Upper lobe of left lung (tissue), 6 donors: Measurements from ENCODE around the gene CCL11. TPM values are rescaled to one million over a fixed set of nuclear protein-coding genes. Genes with fewer than 3 reads are reported as not detected.

Experiments
- ATAC-seq, 2 donors: fragments of 200-7000 bp; cut with Tn5 transposase; one replicate each; pipeline ENCODE4 v1.9.1; 2022; ENCODE audit warnings: mild to moderate bottlenecking in 2 of 2, moderate library complexity in 2 of 2; ENCODE audit not compliant: low FRiP score in 2 of 2
- DNase-seq, 2 donors: peaks; one replicate each; pipeline ENCODE4 v3.0.0-alpha.2; 2019 to 2020
- H3K27ac ChIP-seq, 4 donors: fragments of 200-600 bp; sonication (generic); one replicate each; pipeline ENCODE4 v1.5.1; 2016 to 2019
- H3K27me3 ChIP-seq, 4 donors: fragments of 200-600 bp; sonication (generic); one replicate each; pipeline ENCODE4 v1.5.1; 2017 to 2019
- H3K36me3 ChIP-seq, 4 donors: fragments of 200-600 bp; sonication (generic); one replicate each; pipeline ENCODE4 v1.5.1; 2016 to 2019
- H3K4me1 ChIP-seq, 4 donors: fragments of 200-600 bp; sonication (generic); one replicate each; pipeline ENCODE4 v1.5.1; 2018 to 2019
- H3K4me3 ChIP-seq, 4 donors: fragments of 200-600 bp; sonication (generic); one replicate each; pipeline ENCODE4 v1.5.1; 2017 to 2019; ENCODE audit warnings: mild to moderate bottlenecking in 2 of 4, moderate library complexity in 1 of 4
- H3K9me3 ChIP-seq, 4 donors: fragments of 200-600 bp; sonication (generic); one replicate each; pipeline ENCODE4 v1.5.1; 2018 to 2019
- EP300 ChIP-seq, 4 donors: sonication (generic); formaldehyde crosslinking; IDR thresholded peaks; one replicate each; pipeline ENCODE4 v1.5.1; 2017; ENCODE audit warnings: antibody characterized with exemption in 4 of 4, control low read depth in 2 of 4
- POLR2A ChIP-seq, 4 donors: fragments of 450-650 bp; IDR thresholded peaks; one replicate each; pipeline ENCODE4 v1.5.1; 2016 to 2017; ENCODE audit warnings: antibody characterized with exemption in 4 of 4, mild to moderate bottlenecking in 2 of 4
- POLR2AphosphoS5 ChIP-seq, 2 donors: sonication (generic); formaldehyde crosslinking; IDR thresholded peaks; one replicate each; pipeline ENCODE4 v1.5.1; 2017; ENCODE audit warnings: antibody characterized with exemption in 2 of 2
- WGBS, 2 donors: methylation state at CpG; one replicate each; pipeline ENCODE4 v1.1.5; 2017 to 2018; 5-methylcytosine and 5-hydroxymethylcytosine counted together
- total RNA-seq, 6 donors: library from RNA; depleted of rRNA in 4 of 6; stranded (reverse); fragments of >200 nt in 4 of 6; gene quantifications; one replicate each; pipeline versions ENCODE4 v1.1.0 to v1.2.1, GENCODE V29; 2016 to 2021
- TF ChIP-seq, protein P1 (sequence below), 6 experiments: fragments of 450-650 bp in 4 of 6; fragments of 200-600 bp in 2 of 6; sonication (generic) in 2 of 6; IDR thresholded peaks; one replicate each; pipeline ENCODE4 v1.5.1; 2016 to 2019; ENCODE audit warnings: antibody characterized with exemption in 6 of 6
- donor health status: DM: no; HTN: no; CAD: no; lungs with moderate emphysema.
- donor health status: DM: no; HTN: yes; CAD: no; lungs with severe emphysema.

Gene CCL11
- total RNA-seq, 6 donors from 2014 or later: 1.2 TPM; not detected in 5

- Histone ChIP-seq H3K9me3 (no peaks in the 10 kb centered on the region), H3K27ac (no peak overlapping the region), H3K36me3 (no peaks in the 10 kb centered on the region), H3K4me1 (peaks cover 3 to 11% (median 8%) of the 10 kb centered on the region in 4 donors), H3K4me3 (no peak overlapping the region), H3K27me3 (no peaks in the 10 kb centered on the region)
- WGBS, 2 donors: 69 to 75% methylated on average over 3 of the region's 3 CpGs
- TF ChIP-seq, protein P1, sequence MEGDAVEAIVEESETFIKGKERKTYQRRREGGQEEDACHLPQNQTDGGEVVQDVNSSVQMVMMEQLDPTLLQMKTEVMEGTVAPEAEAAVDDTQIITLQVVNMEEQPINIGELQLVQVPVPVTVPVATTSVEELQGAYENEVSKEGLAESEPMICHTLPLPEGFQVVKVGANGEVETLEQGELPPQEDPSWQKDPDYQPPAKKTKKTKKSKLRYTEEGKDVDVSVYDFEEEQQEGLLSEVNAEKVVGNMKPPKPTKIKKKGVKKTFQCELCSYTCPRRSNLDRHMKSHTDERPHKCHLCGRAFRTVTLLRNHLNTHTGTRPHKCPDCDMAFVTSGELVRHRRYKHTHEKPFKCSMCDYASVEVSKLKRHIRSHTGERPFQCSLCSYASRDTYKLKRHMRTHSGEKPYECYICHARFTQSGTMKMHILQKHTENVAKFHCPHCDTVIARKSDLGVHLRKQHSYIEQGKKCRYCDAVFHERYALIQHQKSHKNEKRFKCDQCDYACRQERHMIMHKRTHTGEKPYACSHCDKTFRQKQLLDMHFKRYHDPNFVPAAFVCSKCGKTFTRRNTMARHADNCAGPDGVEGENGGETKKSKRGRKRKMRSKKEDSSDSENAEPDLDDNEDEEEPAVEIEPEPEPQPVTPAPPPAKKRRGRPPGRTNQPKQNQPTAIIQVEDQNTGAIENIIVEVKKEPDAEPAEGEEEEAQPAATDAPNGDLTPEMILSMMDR (IDR thresholded peaks at IDR 0.05): peak in 4 of 6 experiments; percentile 19 to 60 (median 53)
- TF ChIP-seq EP300 (IDR thresholded peaks at IDR 0.05) (no peak), POLR2AphosphoS5 (IDR thresholded peaks at IDR 0.05) (no peak), POLR2A (IDR thresholded peaks at IDR 0.05) (no peak)
- ATAC-seq (peak in 1 of 2 donors; percentile 73), DNase-seq (no peak)
These were observed 20.9 kb downstream of the CCL11 start for GRCh38 chr17:34306466-34306865.

DNA sequence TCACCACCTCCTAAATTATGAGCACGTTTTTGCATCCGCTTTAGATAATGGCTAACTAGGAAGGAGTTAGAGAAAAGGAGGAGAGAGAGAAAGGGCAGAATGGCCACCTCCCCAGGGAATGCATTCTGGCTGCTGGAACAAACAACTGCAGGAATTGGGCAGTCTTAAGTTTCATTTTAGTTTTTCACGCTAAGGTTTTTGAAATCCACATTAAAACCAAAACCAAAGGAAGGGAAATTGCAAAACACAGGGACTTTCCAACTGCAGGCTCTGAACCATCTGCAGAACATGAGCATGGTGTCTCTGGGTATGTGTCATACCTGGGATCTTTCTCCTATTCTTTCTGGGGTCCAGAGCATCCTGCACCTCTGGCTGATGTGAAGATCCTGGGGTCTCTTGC is 21.6 kb downstream of the CCL11 start:
- ATAC-seq: peak in 1 of 2 donors; percentile 32
- WGBS, 2 donors: 37 to 45% methylated on average over 3 of the region's 3 CpGs
- TF ChIP-seq, protein P1 (IDR thresholded peaks at IDR 0.05): no peak
- TF ChIP-seq POLR2AphosphoS5 (IDR thresholded peaks at IDR 0.05): no peak
- TF ChIP-seq EP300 (IDR thresholded peaks at IDR 0.05): no peak
- no peak for TF ChIP-seq POLR2A (IDR thresholded peaks at IDR 0.05)
- Histone ChIP-seq H3K9me3 (no peaks in the 10 kb centered on the region), H3K36me3 (no peaks in the 10 kb centered on the region), H3K27me3 (no peaks in the 10 kb centered on the region), H3K4me1 (peaks cover 3 to 11% (median 8%) of the 10 kb centered on the region in 4 donors), H3K4me3 (no peak overlapping the region), H3K27ac (no peak overlapping the region)
- DNase-seq: no peak

DNA sequence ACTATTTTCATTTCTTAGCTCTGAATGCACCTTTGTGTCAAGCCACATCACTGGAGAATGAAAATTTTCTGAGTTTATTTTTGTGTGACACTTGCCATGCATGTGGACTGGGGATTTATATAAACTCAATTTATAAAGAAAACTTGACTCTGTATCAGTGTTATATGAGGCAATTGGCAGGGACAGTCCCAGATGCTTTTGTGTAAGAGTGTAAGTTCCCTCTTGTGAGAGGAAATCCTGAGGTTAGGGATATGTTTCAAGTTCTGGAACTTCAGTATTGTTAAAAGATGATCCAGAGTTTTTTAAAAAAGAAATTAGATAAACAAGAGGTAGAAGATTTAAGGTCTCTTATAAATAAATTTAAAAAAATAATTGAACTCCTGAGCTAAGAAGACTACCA is 22.8 kb downstream of the CCL11 start:
- Histone ChIP-seq H3K36me3 (no peaks in the 10 kb centered on the region), H3K4me1 (peaks cover 3 to 11% (median 8%) of the 10 kb centered on the region in 4 donors), H3K27me3 (no peaks in the 10 kb centered on the region), H3K4me3 (no peak overlapping the region), H3K9me3 (no peaks in the 10 kb centered on the region), H3K27ac (no peak overlapping the region)
- DNase-seq: no peak
- no peak for ATAC-seq
- TF ChIP-seq POLR2A (IDR thresholded peaks at IDR 0.05) (no peak), EP300 (IDR thresholded peaks at IDR 0.05) (no peak), POLR2AphosphoS5 (IDR thresholded peaks at IDR 0.05) (no peak)
- TF ChIP-seq, protein P1 (IDR thresholded peaks at IDR 0.05): no peak

GRCh38 chr17:34311291-34311690 is 25.7 kb downstream of the CCL11 start:
- no peaks in the 10 kb centered on the region for H3K36me3 ChIP-seq
- peaks cover 3 to 16% (median 10%) of the 10 kb centered on the region in 4 donors for H3K4me1 ChIP-seq
- DNase-seq (no peak), ATAC-seq (no peak)
- 82% methylated on average over 7 of the region's 7 CpGs for WGBS, 2 donors
- no peak overlapping the region for H3K4me3 ChIP-seq
- no peak overlapping the region for H3K27ac ChIP-seq
- no peaks in the 10 kb centered on the region for H3K27me3 ChIP-seq
- TF ChIP-seq EP300 (IDR thresholded peaks at IDR 0.05) (no peak), POLR2AphosphoS5 (IDR thresholded peaks at IDR 0.05) (no peak), POLR2A (IDR thresholded peaks at IDR 0.05) (no peak)
- TF ChIP-seq, protein P1 (IDR thresholded peaks at IDR 0.05): no peak
- H3K9me3 ChIP-seq: no peaks in the 10 kb centered on the region

GRCh38 chr17:34312080-34312479 is 26.5 kb downstream of the CCL11 start:
- peaks cover 3 to 13% (median 9%) of the 10 kb centered on the region in 4 donors for H3K4me1 ChIP-seq
- 56 to 59% methylated on average over 5 of the region's 5 CpGs for WGBS, 2 donors
- no peak overlapping the region for H3K4me3 ChIP-seq
- DNase-seq (no peak), ATAC-seq (peak; percentile 47 to 53)
- no peaks in the 10 kb centered on the region for H3K9me3 ChIP-seq
- peak overlapping the region in 2 of 4 donors; percentile 23 to 62 for H3K27ac ChIP-seq
- no peaks in the 10 kb centered on the region for H3K27me3 ChIP-seq
- TF ChIP-seq EP300 (IDR thresholded peaks at IDR 0.05): no peak
- TF ChIP-seq, protein P1 (IDR thresholded peaks at IDR 0.05): no peak
- no peak for TF ChIP-seq POLR2A (IDR thresholded peaks at IDR 0.05)
- no peak for TF ChIP-seq POLR2AphosphoS5 (IDR thresholded peaks at IDR 0.05)
- no peaks in the 10 kb centered on the region for H3K36me3 ChIP-seq
